Liver (tissue), 9 donors: ENCODE measurements around the gene PRR30. TPM values are rescaled to one million over a fixed set of nuclear protein-coding genes. Genes with fewer than 3 reads are reported as not detected.

ENCODE experiments used
- DNase-seq: peaks from one replicate; pipeline ENCODE4 v3.0.0-alpha.2; 2017; ENCODE audit warnings: low spot score
- H3K27ac ChIP-seq, 2 donors: one replicate each; pipeline ENCODE4 v1.7.0; 2013; ENCODE audit warnings: inconsistent platforms in 2 of 2, low read length in 2 of 2, control low read depth in 1 of 2, low read depth in 1 of 2, mild to moderate bottlenecking in 1 of 2
- H3K27me3 ChIP-seq, 4 donors: one replicate each; pipeline versions ENCODE4 v1.6.1 to v1.7.0; 2013; ENCODE audit warnings: low read length in 3 of 4, inconsistent platforms in 1 of 4, mild to moderate bottlenecking in 1 of 4, moderate library complexity in 1 of 4; ENCODE audit not compliant: control insufficient read depth in 4 of 4, insufficient read depth in 4 of 4
- H3K36me3 ChIP-seq, 4 donors: one replicate each; pipeline versions ENCODE4 v1.6.1 to v1.7.0; 2013; ENCODE audit warnings: low read length in 3 of 4, mild to moderate bottlenecking in 3 of 4, low read depth in 1 of 4, moderate library complexity in 1 of 4; ENCODE audit not compliant: control insufficient read depth in 4 of 4, insufficient read depth in 3 of 4
- H3K4me1 ChIP-seq, 4 donors: one replicate each; pipeline versions ENCODE4 v1.6.1 to v1.7.0; 2013; ENCODE audit warnings: low read length in 3 of 4, mild to moderate bottlenecking in 3 of 4, moderate library complexity in 1 of 4; ENCODE audit not compliant: control insufficient read depth in 4 of 4, insufficient read depth in 4 of 4
- H3K4me3 ChIP-seq, 3 donors: one replicate each; pipeline versions ENCODE4 v1.6.1 to v1.7.0; 2013; ENCODE audit warnings: low read length in 3 of 3, control low read depth in 1 of 3, low read depth in 1 of 3, mild to moderate bottlenecking in 1 of 3
- H3K9ac ChIP-seq, 2 donors: one replicate each; pipeline ENCODE4 v1.7.0; 2013; ENCODE audit warnings: low read length in 2 of 2, mild to moderate bottlenecking in 2 of 2, moderate library complexity in 2 of 2, control low read depth in 1 of 2, low read depth in 1 of 2
- H3K9me3 ChIP-seq, 4 donors: one replicate each; pipeline versions ENCODE4 v1.6.1 to v1.7.0; 2013; ENCODE audit warnings: low read length in 3 of 4; ENCODE audit not compliant: control insufficient read depth in 4 of 4
- EGR1 ChIP-seq, 2 donors: IDR thresholded peaks; 2 replicates each; pipeline ENCODE4 v1.6.1; 2016 to 2018; ENCODE audit warnings: antibody characterized with exemption in 2 of 2, low read depth in 2 of 2
- FOXA1 ChIP-seq: IDR thresholded peaks from 2 replicates; pipeline ENCODE4 v1.6.1; 2016; ENCODE audit warnings: antibody characterized with exemption
- FOXA2 ChIP-seq: IDR thresholded peaks from 2 replicates; pipeline ENCODE4 v1.6.1; 2016; ENCODE audit warnings: antibody characterized with exemption
- GABPA ChIP-seq, 2 donors: IDR thresholded peaks in 1 of 2; conservative IDR thresholded peaks in 1 of 2; 2 replicates each; pipeline ENCODE4 v1.6.1; 2016; ENCODE audit warnings: antibody characterized with exemption in 2 of 2, mild to moderate bottlenecking in 1 of 2, moderate library complexity in 1 of 2
- HNF4A ChIP-seq, 2 donors: conservative IDR thresholded peaks; 2 replicates each; pipeline ENCODE4 v1.6.1; 2016; ENCODE audit warnings: antibody characterized with exemption in 2 of 2, mild to moderate bottlenecking in 2 of 2
- HNF4G ChIP-seq: IDR thresholded peaks from 2 replicates; pipeline ENCODE4 v1.6.1; 2016; ENCODE audit warnings: antibody characterized with exemption
- JUND ChIP-seq, 2 donors: IDR thresholded peaks; 2 replicates each; pipeline ENCODE4 v1.6.1; 2016; ENCODE audit warnings: antibody characterized with exemption in 2 of 2
- NR2F2 ChIP-seq: IDR thresholded peaks from 2 replicates; pipeline ENCODE4 v1.6.1; 2016; ENCODE audit warnings: antibody characterized with exemption
- RAD21 ChIP-seq, 2 donors: IDR thresholded peaks; 2 replicates each; pipeline ENCODE4 v1.6.1; 2016; ENCODE audit warnings: antibody characterized with exemption in 2 of 2, mild to moderate bottlenecking in 2 of 2
- RXRA ChIP-seq, 2 donors: IDR thresholded peaks; 2 replicates each; pipeline ENCODE4 v1.6.1; 2017 to 2018; ENCODE audit warnings: antibody characterized with exemption in 2 of 2, mild to moderate bottlenecking in 1 of 2
- SP1 ChIP-seq: IDR thresholded peaks from 2 replicates; pipeline ENCODE4 v1.6.1; 2018; ENCODE audit warnings: antibody characterized with exemption, mild to moderate bottlenecking
- TAF1 ChIP-seq: conservative IDR thresholded peaks from 2 replicates; pipeline ENCODE4 v1.6.1; 2016; ENCODE audit warnings: antibody characterized with exemption, mild to moderate bottlenecking
- YY1 ChIP-seq: IDR thresholded peaks from 2 replicates; pipeline ENCODE4 v1.6.1; 2016; ENCODE audit warnings: antibody characterized with exemption, mild to moderate bottlenecking
- WGBS: extraction: QIAGEN DNeasy Blood & Tissue Kit; methylation state at CpG from one replicate; pipeline ENCODE4 v1.1.7; 2013; 5-methylcytosine and 5-hydroxymethylcytosine counted together
- polyA plus RNA-seq, 2 donors: library from polyadenylated mRNA; stranded (reverse) in 1 of 2; unstranded in 1 of 2; fragments of 200-250 nt in 1 of 2; fragments of >200 nt in 1 of 2; fragmentation: Nextera tagmentation in 1 of 2; extraction: Ambion mirVana in 1 of 2; gene quantifications; one replicate each; pipeline versions ENCODE4 v1.2.1 to v1.2.3, GENCODE V29; 2013 to 2015
- total RNA-seq, 2 donors: library from RNA; depleted of rRNA; stranded (reverse); fragments of >200 nt; gene quantifications; one replicate each; pipeline ENCODE4 v1.2.3, GENCODE V29; 2014
- TF ChIP-seq, protein P1 (sequence below): IDR thresholded peaks from 2 replicates; pipeline ENCODE4 v1.6.1; 2016; ENCODE audit warnings: antibody characterized with exemption, mild to moderate bottlenecking
- TF ChIP-seq, protein P2 (sequence below): fragments of 150-350 bp; IDR thresholded peaks from 2 replicates; pipeline ENCODE4 v1.5.1; 2017; ENCODE audit warnings: improper control_type of control experiment, low read depth, low read length; ENCODE audit not compliant: missing input control
- TF ChIP-seq, protein P3 (sequence below): IDR thresholded peaks from 2 replicates; pipeline ENCODE4 v1.6.1; 2016; ENCODE audit warnings: antibody characterized with exemption
- TF ChIP-seq, protein P4 (sequence below): IDR thresholded peaks from 2 replicates; pipeline ENCODE4 v1.6.1; 2016; ENCODE audit warnings: antibody characterized with exemption
- TF ChIP-seq, protein P5 (sequence below): IDR thresholded peaks from 2 replicates; pipeline ENCODE4 v1.6.1; 2016; ENCODE audit warnings: antibody characterized with exemption
- donor health status: healthy.
- donor health status: healthy.
- donor health status: healthy.
- donor health status: healthy.
- donor health status: healthy.

Gene PRR30
- total and polyA plus RNA-seq, 4 donors = not detected

DNA sequence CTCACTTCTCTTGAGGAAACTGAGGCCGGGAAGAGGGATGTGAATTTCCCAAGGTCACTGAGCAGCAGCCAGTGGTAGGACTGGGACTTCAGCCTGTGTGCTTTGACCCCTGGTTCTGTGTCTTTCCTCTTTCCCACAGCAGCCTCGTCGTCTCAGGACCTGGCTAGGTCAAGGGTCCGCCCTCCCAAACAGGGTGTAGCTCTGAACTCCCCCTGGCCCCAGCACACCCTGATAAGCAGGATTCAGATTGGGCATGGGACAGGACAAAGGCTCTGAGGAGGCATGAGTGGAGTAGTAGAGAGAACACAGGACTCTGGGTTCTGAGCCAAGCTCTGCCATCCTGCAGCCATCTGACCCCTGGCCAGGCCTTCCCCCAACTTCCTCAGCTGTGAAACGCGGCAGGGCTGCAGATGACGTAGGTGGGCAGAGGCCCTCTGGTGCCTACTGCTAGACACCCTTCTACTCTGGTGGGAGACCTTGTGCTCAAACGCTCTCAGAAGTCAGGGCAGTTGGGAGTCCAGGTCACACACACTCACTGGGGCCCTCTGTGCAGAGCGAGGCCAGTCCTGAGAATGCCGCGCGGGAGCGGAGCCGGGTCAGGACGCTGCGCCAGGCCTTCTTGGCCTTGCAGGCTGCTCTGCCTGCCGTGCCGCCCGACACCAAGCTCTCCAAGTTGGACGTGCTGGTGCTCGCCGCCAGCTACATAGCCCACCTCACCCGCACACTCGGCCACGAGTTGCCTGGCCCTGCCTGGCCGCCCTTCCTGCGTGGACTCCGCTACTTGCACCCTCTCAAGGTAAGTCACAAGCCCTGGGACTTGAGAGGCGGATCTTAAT lies 10.6 kb upstream of the PRR30 start:
- TF ChIP-seq, protein P1, sequence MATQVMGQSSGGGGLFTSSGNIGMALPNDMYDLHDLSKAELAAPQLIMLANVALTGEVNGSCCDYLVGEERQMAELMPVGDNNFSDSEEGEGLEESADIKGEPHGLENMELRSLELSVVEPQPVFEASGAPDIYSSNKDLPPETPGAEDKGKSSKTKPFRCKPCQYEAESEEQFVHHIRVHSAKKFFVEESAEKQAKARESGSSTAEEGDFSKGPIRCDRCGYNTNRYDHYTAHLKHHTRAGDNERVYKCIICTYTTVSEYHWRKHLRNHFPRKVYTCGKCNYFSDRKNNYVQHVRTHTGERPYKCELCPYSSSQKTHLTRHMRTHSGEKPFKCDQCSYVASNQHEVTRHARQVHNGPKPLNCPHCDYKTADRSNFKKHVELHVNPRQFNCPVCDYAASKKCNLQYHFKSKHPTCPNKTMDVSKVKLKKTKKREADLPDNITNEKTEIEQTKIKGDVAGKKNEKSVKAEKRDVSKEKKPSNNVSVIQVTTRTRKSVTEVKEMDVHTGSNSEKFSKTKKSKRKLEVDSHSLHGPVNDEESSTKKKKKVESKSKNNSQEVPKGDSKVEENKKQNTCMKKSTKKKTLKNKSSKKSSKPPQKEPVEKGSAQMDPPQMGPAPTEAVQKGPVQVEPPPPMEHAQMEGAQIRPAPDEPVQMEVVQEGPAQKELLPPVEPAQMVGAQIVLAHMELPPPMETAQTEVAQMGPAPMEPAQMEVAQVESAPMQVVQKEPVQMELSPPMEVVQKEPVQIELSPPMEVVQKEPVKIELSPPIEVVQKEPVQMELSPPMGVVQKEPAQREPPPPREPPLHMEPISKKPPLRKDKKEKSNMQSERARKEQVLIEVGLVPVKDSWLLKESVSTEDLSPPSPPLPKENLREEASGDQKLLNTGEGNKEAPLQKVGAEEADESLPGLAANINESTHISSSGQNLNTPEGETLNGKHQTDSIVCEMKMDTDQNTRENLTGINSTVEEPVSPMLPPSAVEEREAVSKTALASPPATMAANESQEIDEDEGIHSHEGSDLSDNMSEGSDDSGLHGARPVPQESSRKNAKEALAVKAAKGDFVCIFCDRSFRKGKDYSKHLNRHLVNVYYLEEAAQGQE = no peak
- TF ChIP-seq NR2F2 (no peak), RXRA (IDR thresholded peaks at IDR 0.05) (no peak), EGR1 (IDR thresholded peaks at IDR 0.05; ENCODE audit: low read depth in 2 of 2) (no peak), TAF1 (no peak), RAD21 (IDR thresholded peaks at IDR 0.05) (no peak), HNF4G (no peak), JUND (IDR thresholded peaks at IDR 0.05) (no peak), SP1 (no peak), FOXA2 (no peak), FOXA1 (no peak), HNF4A (conservative IDR thresholded peaks at IDR 0.05) (no peak), YY1 (no peak), GABPA (IDR thresholded peaks at IDR 0.05 in 1 of 2, conservative IDR thresholded peaks at IDR 0.05 in 1 of 2) (no peak)
- TF ChIP-seq, protein P2, sequence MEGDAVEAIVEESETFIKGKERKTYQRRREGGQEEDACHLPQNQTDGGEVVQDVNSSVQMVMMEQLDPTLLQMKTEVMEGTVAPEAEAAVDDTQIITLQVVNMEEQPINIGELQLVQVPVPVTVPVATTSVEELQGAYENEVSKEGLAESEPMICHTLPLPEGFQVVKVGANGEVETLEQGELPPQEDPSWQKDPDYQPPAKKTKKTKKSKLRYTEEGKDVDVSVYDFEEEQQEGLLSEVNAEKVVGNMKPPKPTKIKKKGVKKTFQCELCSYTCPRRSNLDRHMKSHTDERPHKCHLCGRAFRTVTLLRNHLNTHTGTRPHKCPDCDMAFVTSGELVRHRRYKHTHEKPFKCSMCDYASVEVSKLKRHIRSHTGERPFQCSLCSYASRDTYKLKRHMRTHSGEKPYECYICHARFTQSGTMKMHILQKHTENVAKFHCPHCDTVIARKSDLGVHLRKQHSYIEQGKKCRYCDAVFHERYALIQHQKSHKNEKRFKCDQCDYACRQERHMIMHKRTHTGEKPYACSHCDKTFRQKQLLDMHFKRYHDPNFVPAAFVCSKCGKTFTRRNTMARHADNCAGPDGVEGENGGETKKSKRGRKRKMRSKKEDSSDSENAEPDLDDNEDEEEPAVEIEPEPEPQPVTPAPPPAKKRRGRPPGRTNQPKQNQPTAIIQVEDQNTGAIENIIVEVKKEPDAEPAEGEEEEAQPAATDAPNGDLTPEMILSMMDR = no peak
- TF ChIP-seq, protein P3, sequence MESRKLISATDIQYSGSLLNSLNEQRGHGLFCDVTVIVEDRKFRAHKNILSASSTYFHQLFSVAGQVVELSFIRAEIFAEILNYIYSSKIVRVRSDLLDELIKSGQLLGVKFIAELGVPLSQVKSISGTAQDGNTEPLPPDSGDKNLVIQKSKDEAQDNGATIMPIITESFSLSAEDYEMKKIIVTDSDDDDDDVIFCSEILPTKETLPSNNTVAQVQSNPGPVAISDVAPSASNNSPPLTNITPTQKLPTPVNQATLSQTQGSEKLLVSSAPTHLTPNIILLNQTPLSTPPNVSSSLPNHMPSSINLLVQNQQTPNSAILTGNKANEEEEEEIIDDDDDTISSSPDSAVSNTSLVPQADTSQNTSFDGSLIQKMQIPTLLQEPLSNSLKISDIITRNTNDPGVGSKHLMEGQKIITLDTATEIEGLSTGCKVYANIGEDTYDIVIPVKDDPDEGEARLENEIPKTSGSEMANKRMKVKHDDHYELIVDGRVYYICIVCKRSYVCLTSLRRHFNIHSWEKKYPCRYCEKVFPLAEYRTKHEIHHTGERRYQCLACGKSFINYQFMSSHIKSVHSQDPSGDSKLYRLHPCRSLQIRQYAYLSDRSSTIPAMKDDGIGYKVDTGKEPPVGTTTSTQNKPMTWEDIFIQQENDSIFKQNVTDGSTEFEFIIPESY = no peak
- TF ChIP-seq, protein P4, sequence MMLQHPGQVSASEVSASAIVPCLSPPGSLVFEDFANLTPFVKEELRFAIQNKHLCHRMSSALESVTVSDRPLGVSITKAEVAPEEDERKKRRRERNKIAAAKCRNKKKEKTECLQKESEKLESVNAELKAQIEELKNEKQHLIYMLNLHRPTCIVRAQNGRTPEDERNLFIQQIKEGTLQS = no peak
- TF ChIP-seq, protein P5, sequence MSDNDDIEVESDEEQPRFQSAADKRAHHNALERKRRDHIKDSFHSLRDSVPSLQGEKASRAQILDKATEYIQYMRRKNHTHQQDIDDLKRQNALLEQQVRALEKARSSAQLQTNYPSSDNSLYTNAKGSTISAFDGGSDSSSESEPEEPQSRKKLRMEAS = no peak
- Histone ChIP-seq H3K9ac (no peak overlapping the region), H3K4me1 (no peaks in the 10 kb centered on the region), H3K9me3 (no peaks in the 10 kb centered on the region), H3K4me3 (no peak overlapping the region), H3K27ac (no peak overlapping the region), H3K27me3 (no peaks in the 10 kb centered on the region), H3K36me3 (no peaks in the 10 kb centered on the region)
- 93% methylated on average over 29 of the region's 29 CpGs for WGBS
- DNase-seq = no peak
